ENCODE results near the gene WDR81.

DNA sequence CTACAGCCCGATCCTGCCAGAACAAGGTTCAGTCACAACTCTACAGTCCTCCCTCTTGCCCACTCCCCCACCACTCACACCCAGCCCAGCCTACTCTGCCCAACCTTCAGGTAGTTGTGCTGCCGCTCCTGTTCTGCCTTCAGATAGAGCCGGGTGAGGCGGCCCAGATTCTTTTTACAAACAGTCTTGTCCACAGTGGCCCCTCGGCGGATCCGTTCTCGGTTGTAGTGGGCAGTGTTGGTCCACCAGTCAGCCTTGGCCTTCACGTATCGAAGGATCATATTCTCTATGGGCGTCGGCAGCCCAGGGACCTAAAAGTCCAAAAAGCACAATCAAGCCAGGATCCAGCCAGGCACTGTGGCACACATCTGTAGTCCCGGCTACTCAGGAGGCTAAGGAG is 48.1 kb upstream of the WDR81 start:
- no peak for TF ChIP-seq CTCF (conservative IDR thresholded peaks at IDR 0.05; ENCODE audit: low read length)
- TF ChIP-seq EZH2phosphoT487 (IDR thresholded peaks at IDR 0.05; ENCODE audit: borderline replicate concordance), result no peak
